H54 (cell line): ENCODE data around the gene SCNM1.

Experiments used
- DNase-seq: peaks from one replicate; pipeline ENCODE4 v3.0.0; 2011; ENCODE audit warnings: low spot score, mixed read lengths; ENCODE audit not compliant: insufficient read length
- FAIRE-seq: peaks from 3 replicates; lab custom pipeline; 2011; peaks lifted over from hg19 to GRCh38; lab: Jason Lieb, UNC
- POLR2A ChIP-seq: IDR thresholded peaks from 2 replicates; pipeline ENCODE4 v1.6.1; 2011; ENCODE audit warnings: low read depth, mild to moderate bottlenecking, low read length

SCNM1 gene

DNA sequence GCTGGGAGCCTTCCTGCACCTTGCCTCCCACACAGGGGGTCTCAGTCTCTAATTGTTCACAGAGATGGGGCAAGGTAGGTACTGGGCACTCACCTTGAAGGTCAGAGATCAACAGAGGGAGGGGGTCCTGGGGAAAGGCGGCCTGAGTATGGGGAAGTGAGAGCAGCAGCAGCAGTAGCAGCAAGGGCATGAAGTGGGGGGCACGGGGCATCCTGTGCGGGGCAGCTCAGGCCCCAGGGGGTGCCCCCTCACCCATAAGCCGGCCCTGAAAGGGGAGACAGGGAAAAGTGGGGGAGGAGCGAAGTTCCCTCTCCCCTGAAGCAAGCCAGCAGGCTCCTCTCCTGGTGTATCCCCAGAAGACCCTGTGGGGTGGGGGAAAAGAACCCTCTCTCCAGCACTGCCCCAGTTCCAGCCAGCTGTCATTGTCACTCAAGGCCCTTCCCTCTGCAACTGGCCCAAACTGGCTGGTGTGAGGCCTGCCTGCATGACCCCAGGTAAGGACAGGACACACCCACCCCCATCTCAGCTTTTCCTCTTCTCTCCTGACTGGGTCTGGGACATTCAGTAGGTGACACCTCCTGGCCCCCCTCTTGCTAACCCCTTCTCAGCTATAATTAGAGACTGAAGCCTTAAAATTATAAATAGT, 23.4 kb upstream of the SCNM1 start:
- TF ChIP-seq POLR2A: no peak
- no peak for DNase-seq

DNA sequence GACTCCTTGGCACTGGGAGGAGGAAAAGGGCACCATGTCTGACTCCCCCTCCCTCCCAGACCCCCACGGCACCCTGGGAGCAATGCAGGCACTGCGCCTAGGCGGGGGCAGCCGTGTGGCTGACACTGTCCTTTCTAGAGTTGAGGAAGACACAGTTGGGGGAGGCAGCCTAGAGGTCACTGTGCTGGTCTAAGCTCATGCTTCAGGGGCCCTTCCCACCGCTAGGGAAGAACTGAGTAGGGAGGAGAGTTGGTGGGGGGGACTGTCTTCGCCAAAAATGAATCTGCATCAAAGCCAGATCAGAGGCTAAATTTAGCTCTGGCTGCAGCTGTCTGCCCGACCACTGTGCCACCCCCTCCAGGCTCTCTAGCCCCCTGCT, 22.9 kb upstream of the SCNM1 start:
- no peak for DNase-seq
- no peak for TF ChIP-seq POLR2A
- no peak for FAIRE-seq

More for the DNA sequence above, 23.4 kb upstream of the SCNM1 start:
- no peak for FAIRE-seq

DNA sequence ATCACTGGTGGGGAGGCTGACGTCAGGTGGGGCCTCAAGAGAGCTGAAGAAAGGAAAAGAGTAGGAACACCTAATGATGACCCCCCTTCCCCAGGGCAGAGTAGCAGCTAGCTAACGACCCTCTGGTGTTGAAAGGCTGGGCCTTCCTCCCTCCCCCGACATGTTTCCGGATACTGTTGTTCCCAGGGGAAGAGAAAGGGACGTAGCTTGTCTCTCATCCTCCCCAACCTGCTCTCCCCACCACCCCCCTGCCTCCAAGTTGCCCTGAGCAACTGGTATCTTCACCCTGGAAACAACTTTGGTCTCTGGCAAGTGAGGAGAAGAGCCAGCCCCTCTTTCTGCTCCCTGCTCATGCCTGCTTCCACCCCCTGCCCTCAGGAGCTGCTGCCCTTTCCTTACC, 22.0 kb upstream of the SCNM1 start:
- TF ChIP-seq POLR2A: no peak
- DNase-seq: no peak
- no peak for FAIRE-seq

DNA sequence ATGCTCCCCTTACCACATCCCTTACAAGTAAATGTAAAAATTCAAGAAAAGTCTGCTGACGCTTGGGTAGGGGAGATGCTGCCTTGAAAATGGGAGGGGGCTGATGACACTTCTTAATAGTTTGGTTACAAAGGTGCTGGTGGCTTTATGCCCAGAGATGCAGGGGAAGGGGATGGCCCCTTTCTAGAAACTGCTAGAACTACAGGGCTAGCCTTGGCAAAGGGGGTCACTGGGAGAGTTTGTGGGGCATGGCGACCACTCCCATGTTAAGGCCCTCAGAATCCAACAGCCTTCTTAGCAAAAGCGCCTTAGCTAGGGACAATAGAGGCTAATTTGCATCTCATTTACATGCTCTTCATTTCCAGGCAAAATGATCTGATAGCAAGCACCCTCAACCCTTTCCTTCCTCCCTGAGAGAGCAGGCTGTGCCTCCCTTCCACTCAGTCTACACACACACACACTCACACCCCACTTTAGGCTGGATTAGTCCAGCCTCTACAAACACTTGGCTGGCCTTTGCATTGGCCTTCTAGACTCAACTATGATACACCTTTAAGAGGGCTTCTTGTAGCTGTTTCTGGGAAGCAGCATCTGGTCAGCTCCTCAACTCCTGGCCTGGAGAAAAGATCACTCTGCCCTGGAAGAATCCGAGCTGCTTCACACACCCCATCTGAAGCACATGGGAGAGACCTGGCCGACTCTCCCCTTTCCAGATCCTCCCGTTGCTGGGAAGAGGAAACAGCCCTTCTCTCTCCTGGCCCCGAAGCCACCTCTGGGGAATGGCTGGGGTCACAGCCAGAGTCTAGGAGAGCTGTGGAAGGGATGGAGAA, 21.3 kb upstream of the SCNM1 start:
- no peak for FAIRE-seq
- TF ChIP-seq POLR2A: no peak
- DNase-seq: no peak

DNA sequence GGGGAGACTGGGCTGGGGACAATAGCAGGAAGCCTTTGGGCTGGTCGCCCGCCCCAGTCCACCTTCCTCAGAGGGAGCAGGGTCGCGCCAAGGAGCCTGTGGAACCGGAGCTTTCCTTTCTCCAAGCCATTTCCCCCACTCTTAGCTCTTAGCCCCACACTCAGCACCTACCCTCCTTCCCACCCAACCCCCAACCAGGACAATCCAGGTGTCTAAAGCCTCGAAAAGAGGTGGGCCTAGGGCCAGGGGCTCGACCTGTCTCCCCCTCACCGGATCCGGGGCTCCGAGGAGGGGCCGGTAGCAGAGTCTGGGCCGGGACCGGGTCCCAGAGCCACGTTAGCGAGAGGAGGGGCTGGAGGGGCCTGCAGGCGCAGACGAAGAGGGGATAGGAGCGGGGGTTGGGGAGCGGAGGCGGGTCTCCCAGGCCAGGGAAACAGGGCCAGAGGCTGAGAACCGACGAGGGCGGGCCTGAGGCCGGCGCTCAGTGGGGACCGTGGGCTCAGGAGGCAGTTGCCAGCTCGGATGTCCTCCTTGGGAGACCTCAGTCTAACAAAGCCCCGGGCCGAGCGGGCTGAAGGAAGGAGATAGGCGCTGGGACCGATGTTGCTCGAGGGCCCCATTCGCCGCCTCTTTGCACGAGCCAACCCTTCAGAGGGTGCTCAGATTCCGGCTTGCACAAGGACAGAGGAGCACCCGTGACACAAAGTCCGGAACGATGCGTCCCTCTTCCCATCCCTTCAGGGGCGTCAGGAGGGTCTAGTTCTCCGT, 20.5 kb upstream of the SCNM1 start:
- no peak for TF ChIP-seq POLR2A
- DNase-seq: no peak

DNA sequence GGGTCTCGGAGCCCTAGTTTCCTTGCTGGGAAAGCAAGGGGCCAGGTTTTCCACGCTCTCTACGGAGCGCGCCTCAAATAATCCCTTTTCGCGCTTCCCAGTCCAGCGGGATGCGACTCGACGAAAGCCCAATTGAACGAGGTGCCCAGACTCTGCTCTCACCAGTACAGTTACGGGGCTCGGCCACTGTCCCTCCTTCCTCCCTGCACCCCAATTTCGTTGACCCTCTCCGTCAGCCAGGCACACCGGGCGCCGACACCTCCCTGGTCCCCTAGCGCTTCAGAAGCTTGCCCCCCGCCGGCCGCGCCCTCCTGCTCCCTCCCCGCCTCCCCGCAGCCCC, 19.9 kb upstream of the SCNM1 start:
- FAIRE-seq: no peak
- DNase-seq: no peak
- no peak for TF ChIP-seq POLR2A

More for the DNA sequence above, 20.5 kb upstream of the SCNM1 start:
- no peak for FAIRE-seq

DNA sequence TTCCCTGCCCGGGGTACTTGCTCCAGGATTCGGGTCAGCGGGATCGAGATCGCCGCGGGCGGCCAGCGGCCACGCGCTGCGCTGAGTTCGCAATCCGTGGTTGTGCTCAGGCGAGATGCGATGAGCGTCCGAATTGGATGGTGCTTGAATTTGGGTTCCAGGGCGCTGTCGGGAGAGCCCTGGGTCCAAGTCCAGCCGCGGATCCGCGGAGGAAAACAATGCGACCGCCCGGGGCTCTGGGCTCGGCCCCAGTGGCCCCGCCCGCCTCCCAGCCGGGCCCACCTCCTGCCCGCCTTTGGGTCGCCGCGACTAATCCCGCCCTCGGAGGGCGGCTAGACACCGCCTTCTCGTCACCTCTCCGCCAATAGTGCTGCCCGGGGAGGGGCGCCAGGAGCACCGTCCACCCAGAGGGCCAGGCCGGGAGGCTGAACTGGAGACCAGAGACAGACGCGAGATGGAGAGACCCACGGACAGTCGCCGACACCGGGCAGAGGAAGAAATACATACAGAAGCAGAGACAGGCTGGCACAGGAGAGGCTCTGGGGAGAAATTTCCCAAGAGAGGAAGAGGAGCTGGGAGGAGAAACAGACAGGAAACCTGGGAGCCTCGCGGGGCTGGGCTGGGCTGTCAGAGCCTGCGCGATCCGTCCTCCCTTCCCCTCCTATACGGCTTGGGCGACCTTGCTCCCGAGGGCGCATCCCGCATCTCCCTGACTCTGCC, 19.4 kb upstream of the SCNM1 start, which contains the start of gene SEMA6C:
Gene SEMA6C, minus strand, starts transcription at position 220 of the 720 bp plus-strand sequence. CDS start 4,010 bp downstream, outside the sequence.
- no peak for FAIRE-seq
- peak; percentile 100 for DNase-seq
- peak; percentile 74 for TF ChIP-seq POLR2A

DNA sequence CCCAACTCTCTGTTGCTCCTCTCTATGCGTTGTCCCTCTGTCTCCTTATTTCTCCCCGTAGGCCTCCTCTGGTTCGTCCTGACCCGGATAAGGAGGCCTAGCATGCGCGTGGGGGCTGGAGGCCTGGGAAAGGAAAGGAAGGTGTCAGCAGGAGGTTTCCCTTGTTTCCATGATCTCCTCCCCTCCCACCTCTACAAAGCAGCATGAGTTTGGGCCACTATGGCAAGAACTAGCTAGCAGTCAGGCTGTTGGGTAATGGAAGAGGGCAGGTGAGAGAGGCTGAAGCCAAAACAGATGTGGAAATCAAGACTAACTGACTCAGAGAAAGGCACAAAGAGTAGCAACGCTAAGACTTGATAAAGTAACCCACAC, 18.8 kb upstream of the SCNM1 start:
- TF ChIP-seq POLR2A: no peak
- no peak for DNase-seq
- FAIRE-seq: no peak

DNA sequence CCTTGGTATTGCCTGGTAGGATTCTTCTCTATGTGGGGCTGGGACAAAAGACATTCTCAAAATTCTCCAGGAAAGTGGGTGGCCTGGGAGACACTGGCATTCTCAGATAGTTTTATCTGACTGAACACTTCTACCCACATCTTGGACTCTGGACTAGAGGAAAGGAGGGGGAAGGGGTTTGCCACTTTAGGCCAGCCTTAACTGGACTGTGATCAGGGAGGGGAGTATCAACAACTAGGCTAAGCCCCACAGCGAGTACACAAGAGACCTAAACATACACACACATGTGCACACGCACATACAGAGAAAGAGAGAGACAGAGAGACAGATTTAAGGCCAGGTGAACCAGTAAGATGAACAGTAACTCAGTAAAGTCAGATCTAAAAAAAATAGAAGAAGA, 18.3 kb upstream of the SCNM1 start:
- no peak for FAIRE-seq
- no peak for TF ChIP-seq POLR2A
- no peak for DNase-seq

DNA sequence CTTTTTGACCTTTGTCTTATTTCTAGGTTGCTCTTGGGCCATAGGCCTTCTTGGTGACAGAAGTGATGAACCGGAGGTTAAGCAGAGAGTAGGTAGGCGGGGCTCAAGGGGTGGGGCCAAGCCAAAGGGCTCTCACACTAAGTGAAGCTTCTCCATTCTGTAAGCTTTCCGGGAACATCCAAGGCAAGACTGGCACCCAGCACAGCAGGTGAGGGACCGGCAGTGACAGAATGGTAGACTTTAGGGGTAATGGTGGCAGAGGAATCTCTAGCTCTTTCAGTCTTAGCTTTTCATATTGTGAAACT, 9.5 kb upstream of the SCNM1 start, which contains the start of gene TNFAIP8L2:
Gene TNFAIP8L2, plus strand, starts transcription at position 135 of the 305 bp plus-strand sequence. CDS start 2,049 bp downstream, outside the sequence.
- no peak for TF ChIP-seq POLR2A
- DNase-seq (no peak), FAIRE-seq (no peak)

DNA sequence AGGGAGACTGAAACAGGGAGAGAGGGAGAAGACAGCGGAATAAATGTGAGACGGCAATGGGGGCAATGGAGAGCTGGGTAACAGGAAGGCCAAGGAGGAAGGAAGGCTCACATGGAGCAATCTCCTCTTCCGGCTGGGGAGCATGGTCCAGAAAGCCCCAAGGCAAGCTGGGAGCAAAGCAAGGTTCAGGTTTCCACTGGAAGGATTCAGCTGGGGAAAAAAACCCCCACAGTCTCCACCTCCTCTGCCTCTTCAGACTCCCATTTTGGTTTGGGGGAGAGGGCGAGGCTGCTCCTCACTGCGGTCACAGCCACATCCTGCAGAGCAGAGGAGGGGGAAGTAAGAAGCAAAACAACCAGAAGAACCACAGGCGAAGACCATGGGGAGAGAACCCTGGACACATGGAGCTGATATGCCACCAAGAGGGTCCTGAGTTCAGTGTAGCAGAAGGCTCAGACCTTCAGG, 8.8 kb upstream of the SCNM1 start:
- TF ChIP-seq POLR2A: no peak
- DNase-seq (no peak), FAIRE-seq (no peak)

DNA sequence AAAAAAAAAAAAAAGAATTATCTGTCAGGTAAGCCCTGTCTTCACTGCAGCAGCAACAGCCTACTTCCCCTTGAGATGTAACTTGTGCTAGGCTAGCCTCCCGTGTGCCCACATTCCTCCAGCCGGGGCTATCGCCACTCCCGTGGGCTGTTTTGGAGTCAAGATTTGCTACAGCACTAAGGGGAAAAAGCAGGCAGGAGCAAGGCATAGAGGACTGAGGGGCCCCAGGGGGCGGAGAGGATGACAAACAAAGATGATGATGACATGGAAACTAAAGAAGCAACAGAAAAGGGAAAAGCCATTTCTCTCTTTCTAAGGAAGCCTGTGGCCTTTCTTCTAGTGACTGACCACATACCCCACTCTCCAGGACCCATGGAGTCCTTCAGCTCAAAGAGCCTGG, 7.6 kb upstream of the SCNM1 start:
- no peak for TF ChIP-seq POLR2A
- no peak for DNase-seq
- no peak for FAIRE-seq

DNA sequence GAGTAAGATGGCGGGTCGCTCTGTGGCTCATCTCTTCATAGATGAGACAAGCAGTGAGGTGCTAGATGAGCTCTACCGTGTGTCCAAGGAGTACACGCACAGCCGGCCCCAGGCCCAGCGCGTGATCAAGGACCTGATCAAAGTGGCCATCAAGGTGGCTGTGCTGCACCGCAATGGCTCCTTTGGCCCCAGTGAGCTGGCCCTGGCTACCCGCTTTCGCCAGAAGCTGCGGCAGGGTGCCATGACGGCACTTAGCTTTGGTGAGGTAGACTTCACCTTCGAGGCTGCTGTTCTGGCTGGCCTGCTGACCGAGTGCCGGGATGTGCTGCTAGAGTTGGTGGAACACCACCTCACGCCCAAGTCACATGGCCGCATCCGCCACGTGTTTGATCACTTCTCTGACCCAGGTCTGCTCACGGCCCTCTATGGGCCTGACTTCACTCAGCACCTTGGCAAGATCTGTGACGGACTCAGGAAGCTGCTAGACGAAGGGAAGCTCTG, 7.1 kb upstream of the SCNM1 start:
- DNase-seq: no peak
- no peak for TF ChIP-seq POLR2A
- no peak for FAIRE-seq
